Amniotic epithelial cell (primary cell): Measurements from ENCODE around the gene RNF213.
"Not testable (repeated sequence)": the region's sequence is repeated elsewhere in the genome, so short reads cannot be mapped to it uniquely, and the experiment has no call there.

Source experiments
- DNase-seq: peaks from one replicate; pipeline ENCODE4 v3.0.0-alpha.2; 2010; ENCODE audit warnings: low read depth

Gene RNF213

DNA sequence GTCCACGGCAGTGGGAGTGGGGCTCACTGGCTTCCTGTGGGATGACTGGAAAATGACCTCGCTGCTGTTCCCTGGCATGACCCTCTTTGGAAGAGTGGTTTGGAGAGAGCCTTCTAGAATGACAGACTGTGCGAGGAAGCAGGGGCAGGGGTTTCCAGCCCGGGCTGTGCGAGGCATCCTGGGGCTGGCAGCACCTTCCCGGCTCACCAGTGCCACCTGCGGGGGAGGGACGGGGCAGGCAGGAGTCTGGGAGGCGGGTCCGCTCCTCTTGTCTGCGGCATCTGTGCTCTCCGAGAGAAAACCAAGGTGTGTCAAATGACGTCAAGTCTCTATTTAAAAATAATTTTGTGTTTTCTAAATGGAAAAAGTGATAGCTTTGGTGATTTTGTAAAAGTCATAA is 7.8 kb upstream of the RNF213 start:
- DNase-seq: no peak

DNA sequence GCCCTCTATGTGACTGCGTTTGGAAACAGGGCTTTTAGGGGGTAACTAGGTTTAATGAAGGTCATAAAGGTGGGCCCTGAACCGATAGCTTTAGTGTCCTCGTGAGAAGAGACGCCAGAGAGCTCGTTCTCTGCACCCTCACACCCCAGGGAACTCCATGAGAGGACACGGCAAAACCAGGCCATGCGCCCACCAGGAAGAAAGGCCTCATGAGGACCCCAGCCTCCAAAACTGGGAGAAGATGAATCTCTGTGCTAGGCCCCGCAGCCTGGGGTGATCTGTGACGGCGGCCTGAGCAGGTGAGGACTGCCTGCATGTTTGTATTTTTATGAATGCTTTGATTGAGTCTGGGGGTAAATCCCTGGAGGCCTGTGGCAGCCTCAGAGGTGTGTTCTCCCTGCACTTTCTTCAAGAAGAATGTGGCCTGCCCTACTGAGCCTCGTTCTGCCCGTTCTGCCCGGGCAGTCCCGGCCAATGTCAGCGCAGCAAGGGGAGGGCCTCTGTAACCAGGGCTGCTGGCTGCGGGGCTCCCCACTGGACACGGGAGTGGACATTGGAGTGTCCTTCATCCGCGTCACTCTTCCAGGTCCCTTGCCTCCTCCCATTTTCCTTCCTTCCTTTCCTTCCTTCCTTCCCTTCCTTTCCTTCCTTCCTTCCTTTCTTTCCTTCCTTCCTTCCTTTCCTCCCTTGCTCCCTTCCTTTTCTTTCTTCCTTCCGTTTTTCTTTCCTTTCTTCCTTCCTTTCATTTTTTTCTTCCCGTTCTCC is 6.8 kb upstream of the RNF213 start:
- DNase-seq: no peak

GRCh38 chr17:80254396-80255251 is 6.0 kb upstream of the RNF213 start:
- DNase-seq: peak; percentile 94

- no peak for DNase-seq
Measured at GRCh38 chr17:80256034-80256350, 4.7 kb upstream of the RNF213 start.

DNA sequence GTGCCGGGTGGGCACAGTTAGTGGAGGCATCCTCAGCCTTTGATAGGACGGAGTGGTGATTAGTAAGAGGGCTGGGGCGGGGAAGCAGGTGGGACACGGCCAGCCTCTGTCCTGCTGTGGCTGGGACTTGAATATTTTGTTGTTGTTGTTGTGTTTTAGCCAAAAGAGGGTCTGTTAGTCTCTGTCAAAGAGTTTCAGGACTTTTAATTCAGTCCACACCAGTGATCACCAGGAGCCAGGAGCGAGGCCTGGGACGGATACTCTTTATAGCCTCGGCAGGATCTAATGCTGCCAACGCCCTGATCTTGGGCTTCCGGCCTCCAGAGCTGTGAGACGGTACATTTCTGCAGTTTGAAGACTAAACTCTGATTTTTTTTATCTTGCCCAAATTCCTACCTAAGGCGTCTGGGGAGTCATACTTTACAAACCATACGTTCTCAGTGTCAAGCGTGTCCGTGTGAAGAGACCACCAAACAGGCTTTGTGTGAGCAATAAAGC is 2.9 kb upstream of the RNF213 start:
- no peak for DNase-seq

GRCh38 chr17:80258296-80258695 is 2.4 kb upstream of the RNF213 start:
- DNase-seq: not testable (repeated sequence)

DNA sequence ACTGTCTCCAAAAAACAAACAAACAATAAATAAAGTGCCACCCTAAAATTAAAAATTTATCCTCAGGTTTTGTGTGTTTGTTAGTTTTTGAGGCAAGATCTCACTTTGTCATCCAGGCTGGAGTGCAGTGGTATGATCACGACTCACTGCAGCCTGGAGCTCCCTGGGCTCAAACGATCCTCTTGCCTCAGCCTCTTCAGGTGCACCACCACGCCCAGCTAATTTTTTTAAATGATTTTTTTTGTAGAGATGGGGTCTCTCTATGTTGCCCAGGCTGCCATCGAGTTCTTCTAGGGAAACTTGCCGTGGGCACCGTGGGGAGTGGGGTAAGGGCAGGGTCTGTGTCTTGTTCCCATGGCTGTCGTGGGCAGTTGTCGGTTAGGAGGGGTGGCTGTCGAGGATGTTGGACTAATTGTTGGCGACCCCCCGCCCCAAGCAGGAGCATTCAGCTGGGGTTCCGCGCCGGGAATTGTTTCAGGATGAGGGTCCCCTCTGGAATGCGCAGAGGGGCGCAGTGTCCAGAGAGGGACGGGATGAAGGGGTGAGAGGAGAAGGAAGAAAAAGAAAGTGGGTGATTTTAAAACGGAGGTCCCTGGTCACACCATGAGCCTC is 1.1 kb upstream of the RNF213 start:
- no peak for DNase-seq

- peak; percentile 61 for DNase-seq
Measured at GRCh38 chr17:80260069-80260535, 550 bp upstream of the RNF213 start.

DNA sequence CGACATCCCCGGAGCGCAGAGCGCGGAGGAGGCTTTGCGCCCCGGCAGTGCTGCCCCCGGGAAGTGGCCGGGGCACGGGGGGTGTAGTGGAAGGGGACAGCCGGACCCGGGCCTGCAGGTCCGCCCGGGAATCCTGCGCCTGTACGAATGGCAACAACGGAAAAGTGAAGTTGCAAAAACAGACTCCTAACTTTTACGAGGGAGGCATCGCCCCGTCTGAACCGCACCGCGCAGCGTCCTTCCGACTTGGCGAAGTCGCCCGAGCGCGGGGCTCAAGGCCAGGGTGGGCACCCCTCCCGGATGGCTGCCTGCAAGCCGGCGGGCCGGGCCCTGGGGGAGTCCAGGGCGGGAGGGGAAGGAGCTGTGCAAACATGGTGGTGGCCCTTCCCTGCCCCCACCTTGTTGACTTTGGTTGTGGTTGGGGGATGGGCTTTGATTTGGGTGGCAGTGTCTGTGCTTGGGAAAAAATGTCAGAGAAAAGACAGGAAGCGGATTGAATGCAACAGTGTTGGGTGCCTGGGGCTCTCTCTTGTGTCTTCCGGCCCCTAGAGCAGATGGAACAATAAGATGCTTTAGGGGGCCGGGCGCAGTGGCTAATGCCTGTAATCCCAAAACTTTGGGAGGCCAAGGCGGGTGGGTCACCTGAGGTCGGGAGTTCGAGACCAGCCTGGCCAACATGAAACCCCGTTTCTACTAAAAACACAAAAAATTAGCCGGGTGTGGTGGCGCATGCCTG is 675 bp downstream of the RNF213 start:
- DNase-seq: peak; percentile 52

- no peak for DNase-seq
Measured at GRCh38 chr17:80261895-80262279, 1.2 kb downstream of the RNF213 start.

DNA sequence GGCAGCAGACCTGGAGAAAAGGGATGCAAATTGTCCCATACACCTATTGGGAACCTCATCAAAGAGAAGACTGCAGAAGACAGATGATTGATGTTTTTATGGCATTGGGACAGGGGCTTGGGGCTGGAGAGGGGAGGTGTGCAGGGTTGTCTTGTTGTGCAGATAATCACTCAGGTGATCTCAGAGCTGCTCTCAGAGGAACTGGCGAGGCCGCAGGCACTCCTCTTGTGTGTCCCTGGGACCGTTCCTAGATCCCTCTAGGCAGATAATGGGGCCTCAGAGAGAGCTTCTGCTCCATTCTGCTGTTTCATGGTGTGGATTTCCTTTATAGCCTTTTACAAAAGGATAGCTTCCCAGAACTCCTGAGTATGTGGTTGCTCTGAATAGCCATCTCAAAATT is 1.6 kb downstream of the RNF213 start:
- DNase-seq: no peak

- DNase-seq: no peak
Measured at GRCh38 chr17:80262775-80263244, 2.2 kb downstream of the RNF213 start.

DNA sequence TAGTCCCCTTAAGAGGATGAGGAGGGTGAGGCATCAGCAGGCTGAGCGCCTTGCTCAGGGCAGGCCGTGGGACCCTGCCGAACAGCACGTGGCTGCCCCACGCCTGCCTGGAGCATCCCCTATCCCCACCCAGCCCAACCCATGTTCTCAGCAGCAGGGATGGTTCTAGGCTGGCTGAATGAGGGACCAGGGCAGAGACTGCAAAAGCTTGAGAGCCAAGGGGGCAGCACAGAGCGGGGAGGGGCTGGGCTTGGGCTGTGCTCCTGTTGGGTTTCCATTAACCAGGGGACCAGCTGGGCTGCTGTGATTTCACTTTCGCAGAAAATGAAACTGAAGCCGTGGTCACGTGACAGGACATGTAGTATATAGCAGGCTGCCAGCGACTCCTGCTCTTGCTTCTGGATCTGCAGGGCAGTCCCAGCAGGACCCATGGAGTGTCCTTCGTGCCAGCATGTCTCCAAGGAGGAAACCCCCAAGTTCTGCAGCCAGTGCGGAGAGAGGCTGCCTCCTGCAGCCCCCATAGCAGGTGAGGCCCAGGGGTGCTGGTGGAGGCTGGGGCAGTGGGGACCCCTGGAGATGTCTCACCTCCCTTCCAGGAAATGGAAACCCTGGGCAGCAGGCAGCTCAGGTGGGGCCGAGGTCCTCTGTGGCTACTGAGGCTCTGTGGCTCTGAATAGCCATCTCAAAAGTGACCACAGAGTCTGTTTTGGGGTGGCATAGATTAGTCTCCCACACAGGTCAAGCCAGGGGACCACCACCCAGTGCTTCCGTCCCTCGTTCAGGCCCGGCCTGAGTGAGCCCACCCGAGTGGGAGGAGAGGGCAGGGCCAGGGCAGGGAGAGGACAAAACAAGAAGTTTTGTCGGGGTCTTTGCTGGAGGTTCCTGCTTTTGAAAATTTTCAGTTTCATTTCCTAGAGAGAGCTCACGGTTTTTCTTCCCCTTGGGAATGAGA is 2.9 kb downstream of the RNF213 start:
- DNase-seq: no peak

DNA sequence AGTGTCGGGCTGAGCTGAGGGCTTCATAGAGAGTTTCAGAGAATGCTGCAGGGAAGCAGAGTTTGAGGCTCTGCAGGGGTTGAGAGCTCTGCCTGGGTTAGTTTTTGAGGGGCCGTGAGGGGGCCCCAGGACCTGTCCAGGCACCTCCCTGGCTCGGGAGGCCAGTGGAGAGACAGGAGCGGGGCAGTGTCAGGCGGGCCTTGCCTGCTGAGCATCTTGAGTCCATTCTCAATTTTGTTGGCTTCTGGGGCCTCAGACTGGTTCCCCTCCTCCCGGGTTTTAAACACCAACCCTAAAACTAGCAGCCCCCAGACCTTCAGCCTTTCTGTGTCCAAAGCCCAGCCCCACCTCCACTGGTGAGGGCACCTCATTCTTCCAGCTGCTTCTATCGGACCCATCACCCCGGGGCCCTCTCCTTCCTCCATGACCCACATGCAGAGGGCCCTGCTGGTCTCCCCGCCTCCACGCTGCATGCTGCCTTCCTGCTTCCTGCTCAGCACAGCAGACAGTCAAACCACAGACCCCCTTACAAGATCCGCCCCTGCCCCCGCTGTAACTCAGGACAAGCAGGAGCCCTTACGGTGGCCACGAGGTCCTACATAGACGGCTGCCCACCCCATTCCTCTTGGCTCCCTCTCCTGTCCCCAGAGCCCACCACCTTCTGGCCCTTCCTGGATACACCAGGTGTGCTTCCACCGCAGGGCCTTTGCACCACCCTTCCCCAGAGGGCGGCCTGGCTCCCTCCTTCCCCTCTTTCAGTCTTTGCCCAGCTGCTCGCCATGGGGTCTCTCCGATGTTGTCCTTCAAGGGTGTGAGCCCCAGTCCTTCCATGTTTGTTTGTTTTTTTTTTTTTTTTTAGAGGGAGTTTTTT is 3.8 kb downstream of the RNF213 start:
- no peak for DNase-seq

- no peak for DNase-seq
Measured at GRCh38 chr17:80265205-80266068, 4.8 kb downstream of the RNF213 start.

DNA sequence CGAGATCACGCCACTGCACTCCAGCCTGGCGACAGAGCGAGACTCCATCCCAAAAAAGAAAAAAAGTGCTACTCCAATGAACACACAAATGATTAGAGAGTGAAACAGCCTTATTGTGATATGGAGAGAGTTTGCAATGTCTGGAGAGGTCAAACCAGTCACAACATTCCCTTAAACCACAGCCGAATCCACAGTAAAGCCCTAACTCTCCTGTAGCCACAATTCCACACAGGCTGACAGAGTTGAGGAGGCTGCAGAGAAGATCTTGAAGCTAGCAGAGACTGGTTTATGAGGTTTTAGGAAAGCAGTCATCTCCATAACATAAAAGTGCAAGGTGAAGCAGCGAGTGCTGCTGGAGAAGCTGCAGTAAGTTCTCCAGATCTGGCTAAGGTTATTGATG is 6.7 kb downstream of the RNF213 start:
- peak; percentile 53 for DNase-seq

DNA sequence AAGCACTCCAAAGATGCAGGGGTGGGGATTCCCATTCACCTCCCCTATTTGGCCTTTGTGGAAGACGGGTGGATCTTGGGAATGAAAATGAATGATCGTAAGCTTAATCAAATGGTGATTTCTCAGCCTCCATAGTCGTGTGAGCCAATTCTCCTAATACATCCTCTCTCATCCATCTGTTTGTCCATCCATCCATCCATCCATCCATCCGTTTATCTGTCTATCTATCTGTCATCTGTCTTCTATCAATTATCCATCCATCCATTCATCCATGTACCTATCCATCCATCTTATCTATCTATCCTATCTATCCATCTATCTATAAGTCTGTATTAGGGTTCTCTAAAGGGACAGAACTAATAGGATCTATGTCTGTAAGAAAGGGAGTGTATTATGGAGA is 7.8 kb downstream of the RNF213 start:
- DNase-seq: no peak

DNA sequence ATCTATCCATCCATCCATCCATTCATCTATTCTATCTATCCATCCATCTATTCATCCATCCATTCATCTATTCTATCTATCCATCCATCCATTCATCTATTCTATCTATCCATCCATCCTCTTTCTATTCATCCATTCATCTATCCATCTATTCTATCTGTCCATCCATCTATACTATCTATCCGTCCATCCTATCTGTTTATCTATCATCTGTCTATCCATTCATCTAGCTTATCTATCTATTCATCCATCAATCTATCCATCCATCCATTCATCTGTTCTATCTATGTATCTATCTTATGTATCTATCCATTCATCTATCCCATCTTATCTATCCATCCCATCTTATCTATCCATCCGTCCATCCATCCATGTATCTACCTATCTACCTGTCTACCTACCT is 8.8 kb downstream of the RNF213 start:
- no peak for DNase-seq

GRCh38 chr17:80270104-80270503 is 9.5 kb downstream of the RNF213 start:
- DNase-seq: no peak
